ENCODE results near the gene SOX14.

- no peak for TF ChIP-seq EZH2phosphoT487 (IDR thresholded peaks at IDR 0.05; ENCODE audit: borderline replicate concordance, low read length)
- TF ChIP-seq, protein P1, sequence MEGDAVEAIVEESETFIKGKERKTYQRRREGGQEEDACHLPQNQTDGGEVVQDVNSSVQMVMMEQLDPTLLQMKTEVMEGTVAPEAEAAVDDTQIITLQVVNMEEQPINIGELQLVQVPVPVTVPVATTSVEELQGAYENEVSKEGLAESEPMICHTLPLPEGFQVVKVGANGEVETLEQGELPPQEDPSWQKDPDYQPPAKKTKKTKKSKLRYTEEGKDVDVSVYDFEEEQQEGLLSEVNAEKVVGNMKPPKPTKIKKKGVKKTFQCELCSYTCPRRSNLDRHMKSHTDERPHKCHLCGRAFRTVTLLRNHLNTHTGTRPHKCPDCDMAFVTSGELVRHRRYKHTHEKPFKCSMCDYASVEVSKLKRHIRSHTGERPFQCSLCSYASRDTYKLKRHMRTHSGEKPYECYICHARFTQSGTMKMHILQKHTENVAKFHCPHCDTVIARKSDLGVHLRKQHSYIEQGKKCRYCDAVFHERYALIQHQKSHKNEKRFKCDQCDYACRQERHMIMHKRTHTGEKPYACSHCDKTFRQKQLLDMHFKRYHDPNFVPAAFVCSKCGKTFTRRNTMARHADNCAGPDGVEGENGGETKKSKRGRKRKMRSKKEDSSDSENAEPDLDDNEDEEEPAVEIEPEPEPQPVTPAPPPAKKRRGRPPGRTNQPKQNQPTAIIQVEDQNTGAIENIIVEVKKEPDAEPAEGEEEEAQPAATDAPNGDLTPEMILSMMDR (IDR thresholded peaks at IDR 0.05; ENCODE audit: low read depth, low read length, poor library complexity, severe bottlenecking), result no peak
These were observed 39.1 kb downstream of the SOX14 start for GRCh38 chr3:137803215-137803614.

All from DOHH2 (cell line).